Measurements from ENCODE around the gene GREM2.
A peak's percentile ranks its signal among the peaks of the same experiment; 100 is the strongest.

Gene GREM2

GRCh38 chr1:240455228-240455821 is 156.6 kb downstream of the GREM2 start:
- TF ChIP-seq, protein P1, sequence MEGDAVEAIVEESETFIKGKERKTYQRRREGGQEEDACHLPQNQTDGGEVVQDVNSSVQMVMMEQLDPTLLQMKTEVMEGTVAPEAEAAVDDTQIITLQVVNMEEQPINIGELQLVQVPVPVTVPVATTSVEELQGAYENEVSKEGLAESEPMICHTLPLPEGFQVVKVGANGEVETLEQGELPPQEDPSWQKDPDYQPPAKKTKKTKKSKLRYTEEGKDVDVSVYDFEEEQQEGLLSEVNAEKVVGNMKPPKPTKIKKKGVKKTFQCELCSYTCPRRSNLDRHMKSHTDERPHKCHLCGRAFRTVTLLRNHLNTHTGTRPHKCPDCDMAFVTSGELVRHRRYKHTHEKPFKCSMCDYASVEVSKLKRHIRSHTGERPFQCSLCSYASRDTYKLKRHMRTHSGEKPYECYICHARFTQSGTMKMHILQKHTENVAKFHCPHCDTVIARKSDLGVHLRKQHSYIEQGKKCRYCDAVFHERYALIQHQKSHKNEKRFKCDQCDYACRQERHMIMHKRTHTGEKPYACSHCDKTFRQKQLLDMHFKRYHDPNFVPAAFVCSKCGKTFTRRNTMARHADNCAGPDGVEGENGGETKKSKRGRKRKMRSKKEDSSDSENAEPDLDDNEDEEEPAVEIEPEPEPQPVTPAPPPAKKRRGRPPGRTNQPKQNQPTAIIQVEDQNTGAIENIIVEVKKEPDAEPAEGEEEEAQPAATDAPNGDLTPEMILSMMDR (IDR thresholded peaks at IDR 0.05; ENCODE audit: extremely low read depth, insufficient read depth, missing control alignments) = peak; percentile 28
- in situ Hi-C loops (cut with MboI; ENCODE audit: low pct_unique_long_range_greater_than_20kb, low sequenced_read_pairs, unreplicated experiment) = no loop called here
- peak; percentile 9 for DNase-seq (ENCODE audit: low spot score)

GRCh38 chr1:240445369-240445768 is 166.6 kb downstream of the GREM2 start:
- DNase-seq (ENCODE audit: low spot score) = no peak
- in situ Hi-C loops (cut with MboI; ENCODE audit: low pct_unique_long_range_greater_than_20kb, low sequenced_read_pairs, unreplicated experiment) = no loop called here
- TF ChIP-seq, protein P1 (IDR thresholded peaks at IDR 0.05; ENCODE audit: extremely low read depth, insufficient read depth, missing control alignments) = no peak

- DNase-seq (ENCODE audit: low spot score) = no peak
- TF ChIP-seq, protein P1 (IDR thresholded peaks at IDR 0.05; ENCODE audit: extremely low read depth, insufficient read depth, missing control alignments) = no peak
- in situ Hi-C loops (cut with MboI; ENCODE audit: low pct_unique_long_range_greater_than_20kb, low sequenced_read_pairs, unreplicated experiment) = no loop called here
Observed at GRCh38 chr1:240441669-240442068, 170.3 kb downstream of the GREM2 start.

All from GM13977 (cell line).